HepG2 (cell line): ENCODE measurements around the gene RHOT2. TPM values are rescaled to one million over a fixed set of nuclear protein-coding genes. Genes with fewer than 3 reads are reported as not detected.

Experiments
- ATAC-seq: fragments of 200-7000 bp; cut with Tn5 transposase; 3 replicates; pipeline ENCODE4 v1.9.1; 2020; ENCODE audit warnings: mild to moderate bottlenecking, moderate library complexity
- BruUV-seq: library from RNA; stranded (reverse); fragments of 400-500 nt; replicated peaks from 2 replicates; lab custom pipeline; 2021; lab: Mats Ljungman, UMichigan
- CTCF ChIA-PET: fragments of 300-600 bp; formaldehyde crosslinking; extraction: SDS; loops from one replicate; lab custom pipeline; 2021; ENCODE audit warnings: low total read pairs, inconsistent platforms, low intra/inter-chr PET ratio; lab: Yijun Ruan, JAX
- POLR2A ChIA-PET: fragments of 350-600 bp; sonication (Branson Sonifier 250); formaldehyde crosslinking; loops from one replicate; lab custom pipeline; 2020; ENCODE audit warnings: antibody characterized with exemption, inconsistent platforms; lab: Yijun Ruan, JAX
- DNase-seq: peaks from one replicate; pipeline ENCODE4 v3.0.0-alpha.2; 2015; ENCODE audit warnings: low spot score
- FAIRE-seq: peaks from 3 replicates; lab custom pipeline; 2011; peaks lifted over from hg19 to GRCh38; lab: Jason Lieb, UNC
- H2AFZ ChIP-seq: one replicate; pipeline ENCODE4 v1.6.1; 2011; ENCODE audit warnings: low read length, inconsistent platforms
- H3K27ac ChIP-seq: fragments of 300-600 bp; 3 replicates; pipeline ENCODE4 v1.8.0; 2011; ENCODE audit warnings: mixed run types, mild to moderate bottlenecking, mixed read lengths, low read length, inconsistent platforms; ENCODE audit not compliant: insufficient read depth; ENCODE audit errors: extremely low read length
- H3K27me3 ChIP-seq, 2 experiments: fragments of 200-600 bp in 1 of 2; 2 replicates in 1 of 2; 3 replicates in 1 of 2; pipeline versions ENCODE4 v1.6.0 to v1.8.0; 2011; ENCODE audit warnings: low read length in 2 of 2, mild to moderate bottlenecking in 2 of 2, moderate library complexity in 2 of 2, inconsistent platforms in 1 of 2; ENCODE audit not compliant: insufficient read depth in 2 of 2, control insufficient read depth in 1 of 2
- H3K36me3 ChIP-seq, 2 experiments: fragments of 200-600 bp in 1 of 2; replicated peaks in 1 of 2; 2 replicates in 1 of 2; 3 replicates in 1 of 2; pipeline versions ENCODE4 v1.5.1 to v1.8.0; 2011; ENCODE audit warnings: low read length in 2 of 2, inconsistent platforms in 1 of 2; ENCODE audit not compliant: insufficient read depth in 2 of 2, control insufficient read depth in 1 of 2
- H3K4me1 ChIP-seq: 2 replicates; pipeline ENCODE4 v1.5.1; 2012; ENCODE audit warnings: low read length, inconsistent platforms; ENCODE audit not compliant: insufficient read depth
- H3K4me2 ChIP-seq: 2 replicates; pipeline ENCODE4 v1.6.0; 2011; ENCODE audit warnings: low read depth, low read length, inconsistent platforms
- H3K4me3 ChIP-seq, 3 experiments: fragments of 200-600 bp in 1 of 3; sonication (generic), shearing (Covaris generic) in 1 of 3; replicated peaks in 1 of 3; 2 replicates each; pipeline ENCODE4 v1.5.1; 2011 to 2016; ENCODE audit warnings: low read length in 3 of 3, inconsistent platforms in 2 of 3, low read depth in 2 of 3, mild to moderate bottlenecking in 2 of 3, control low read depth in 1 of 3, mixed read lengths in 1 of 3; ENCODE audit not compliant: insufficient read depth in 1 of 3
- H3K79me2 ChIP-seq: one replicate; pipeline ENCODE4 v1.6.1; 2011; ENCODE audit warnings: low read length, inconsistent platforms; ENCODE audit not compliant: insufficient read depth
- H3K9ac ChIP-seq: 2 replicates; pipeline ENCODE4 v1.6.0; 2011; ENCODE audit warnings: mild to moderate bottlenecking, low read depth, low read length, inconsistent platforms; ENCODE audit not compliant: insufficient read depth
- H3K9me3 ChIP-seq: 2 replicates; pipeline ENCODE4 v1.5.1; 2012; ENCODE audit warnings: mild to moderate bottlenecking, low read length
- H4K20me1 ChIP-seq: 2 replicates; pipeline ENCODE4 v1.6.0; 2011; ENCODE audit warnings: inconsistent platforms, mild to moderate bottlenecking, low read length, moderate library complexity; ENCODE audit not compliant: insufficient read depth
- GABPA ChIP-seq, 2 experiments: IDR thresholded peaks; 2 replicates each; pipeline ENCODE4 v1.6.1; 2011 to 2016; ENCODE audit warnings: low read depth in 2 of 2, low read length in 1 of 2, missing biosample characterization in 1 of 2, missing genetic modification characterization in 1 of 2
- HMG20A ChIP-seq: IDR thresholded peaks from 2 replicates; pipeline ENCODE4 v1.6.1; 2016; ENCODE audit warnings: borderline replicate concordance
- NR2F1 ChIP-seq, 2 experiments: fragments of 450-650 bp in 1 of 2; formaldehyde crosslinking in 1 of 2; IDR thresholded peaks; 2 replicates each; pipeline versions ENCODE4 v1.5.0 to v1.6.1; 2016 to 2020; ENCODE audit warnings: mild to moderate bottlenecking in 1 of 2, missing compliant biosample characterization in 1 of 2, missing genetic modification reagents in 1 of 2, moderate library complexity in 1 of 2
- NR2F2 ChIP-seq: IDR thresholded peaks from 2 replicates; pipeline ENCODE4 v1.6.1; 2012; ENCODE audit warnings: low read depth, inconsistent platforms, borderline replicate concordance
- RARA ChIP-seq: IDR thresholded peaks from 2 replicates; pipeline ENCODE4 v1.6.1; 2016; ENCODE audit warnings: missing genetic modification reagents, missing compliant biosample characterization
- SAP130 ChIP-seq: IDR thresholded peaks from 2 replicates; pipeline ENCODE4 v1.6.1; 2016; ENCODE audit warnings: low read depth
- SOX6 ChIP-seq, 2 experiments: fragments of 450-650 bp in 1 of 2; sonication (generic) in 1 of 2; formaldehyde crosslinking in 1 of 2; IDR thresholded peaks; 2 replicates each; pipeline versions ENCODE4 v1.4.0 to v1.6.1; 2017 to 2020; ENCODE audit warnings: antibody characterized with exemption in 1 of 2, mild to moderate bottlenecking in 1 of 2, missing genetic modification reagents in 1 of 2
- SYNCRIP ChIP-seq: fragments of 200-400 bp; formaldehyde crosslinking; IDR thresholded peaks from 2 replicates; pipeline ENCODE4 v1.6.1; 2018; ENCODE audit warnings: mild to moderate bottlenecking, low read depth, low read length; ENCODE audit not compliant: insufficient read depth
- TEAD3 ChIP-seq: optimal IDR thresholded peaks from 2 replicates; pipeline ENCODE3; 2016; ENCODE audit warnings: borderline replicate concordance
- YEATS2 ChIP-seq: sonication (generic); formaldehyde crosslinking; IDR thresholded peaks from 2 replicates; pipeline ENCODE4 v1.4.0; 2020; ENCODE audit warnings: missing genetic modification reagents, borderline replicate concordance
- ZBTB38 ChIP-seq: sonication (generic); formaldehyde crosslinking; IDR thresholded peaks from 2 replicates; pipeline ENCODE4 v1.5.1; 2020; ENCODE audit warnings: mild to moderate bottlenecking, missing genetic modification reagents
- ZBTB42 ChIP-seq: sonication (generic); formaldehyde crosslinking; IDR thresholded peaks from 2 replicates; pipeline ENCODE4 v1.5.0; 2020; ENCODE audit warnings: mild to moderate bottlenecking, missing genetic modification reagents
- ZFP36L2 ChIP-seq: sonication (generic); formaldehyde crosslinking; IDR thresholded peaks from 2 replicates; pipeline ENCODE4 v1.4.0; 2020; ENCODE audit warnings: missing genetic modification reagents
- ZNF496 ChIP-seq: sonication (generic); formaldehyde crosslinking; IDR thresholded peaks from 2 replicates; pipeline ENCODE4 v1.8.1; 2023; ENCODE audit warnings: mild to moderate bottlenecking, moderate library complexity, missing genetic modification reagents; ENCODE audit not compliant: insufficient replicate concordance
- WGBS: methylation state at CpG from one replicate; pipeline ENCODE4 v1.1.6; 2017; ENCODE audit warnings: low lambda C conversion rate; 5-methylcytosine and 5-hydroxymethylcytosine counted together
- in situ Hi-C: cut with HindIII; loops from 2 replicates; pipeline ENCODE4 v1.10.0; 2017; ENCODE audit warnings: low pct_unique_long_range_greater_than_20kb; ENCODE audit not compliant: extremely low pct_ligation_motif_present
- intact Hi-C: fragments of 100-400 bp; cut with micrococcal nuclease; formaldehyde crosslinking; loops from one replicate; pipeline ENCODE4 v1.10.0; 2022; ENCODE audit not compliant: unreplicated experiment
- polyA plus RNA-seq, 8 experiments: library from polyadenylated mRNA; depleted of rRNA in 3 of 8; stranded (reverse) in 7 of 8; unstranded in 1 of 8; fragments of >200 nt; fragmentation: Illumina TruSeq in 4 of 8; extraction: Trizol in 4 of 8; gene quantifications; 2 replicates each; pipeline versions ENCODE4 v1.2.1 to v1.2.3, GENCODE V29; 2011 to 2016; ENCODE audit warnings: low read depth in 4 of 8, missing spikeins in 1 of 8, mixed read lengths in 1 of 8; ENCODE audit not compliant: insufficient read depth in 1 of 8
- total RNA-seq, 5 experiments: library from RNA; depleted of rRNA; stranded (reverse); fragments of >200 nt; fragmentation: Illumina TruSeq; extraction: Trizol; gene quantifications; 2 replicates each; pipeline ENCODE4 v1.2.3, GENCODE V29; 2016; ENCODE audit warnings: low read depth in 1 of 5
- TF ChIP-seq, protein P1 (sequence below): sonication (generic); formaldehyde crosslinking; IDR thresholded peaks from 2 replicates; pipeline ENCODE4 v1.4.0; 2020; ENCODE audit warnings: missing genetic modification reagents, mild to moderate bottlenecking, borderline replicate concordance
- TF ChIP-seq, protein P2 (sequence below): IDR thresholded peaks from 2 replicates; pipeline ENCODE4 v1.6.1; 2016; ENCODE audit warnings: missing genetic modification reagents, missing compliant biosample characterization
- TF ChIP-seq, protein P3 (sequence below): sonication (generic); formaldehyde crosslinking; IDR thresholded peaks from 2 replicates; pipeline ENCODE4 v1.9.0; 2022; ENCODE audit warnings: low read depth, missing genetic modification reagents

Gene RHOT2
- total and polyA plus RNA-seq, 2 of the 13 experiments (the other 11 are each of a cell fraction or from before 2014, with no cell fraction given), result 63.6 to 76.9 TPM

DNA sequence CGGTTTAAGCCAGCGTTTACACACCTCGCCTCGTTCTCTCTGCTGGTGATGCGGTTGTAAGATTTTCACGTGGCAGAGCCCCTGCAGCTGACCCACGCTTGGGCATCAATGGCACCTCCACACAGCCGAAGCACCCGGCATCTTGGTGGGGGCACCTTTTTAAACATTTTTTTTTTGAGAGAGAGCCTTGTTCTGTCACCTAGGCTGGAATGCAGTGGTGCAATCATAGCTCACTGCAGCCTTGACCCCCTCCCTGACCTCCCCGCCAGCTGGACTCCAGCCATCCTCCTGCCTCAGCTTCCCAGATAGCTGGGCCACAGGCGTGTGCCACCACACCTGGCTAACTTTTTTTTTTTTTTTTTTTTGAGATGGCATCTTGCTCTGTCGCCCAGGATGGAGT, 13.9 kb upstream of the RHOT2 start:
- peak; percentile 37 for FAIRE-seq
- peaks cover 38% of the 10 kb centered on the region for H3K4me1 ChIP-seq
- TF ChIP-seq, protein P1, sequence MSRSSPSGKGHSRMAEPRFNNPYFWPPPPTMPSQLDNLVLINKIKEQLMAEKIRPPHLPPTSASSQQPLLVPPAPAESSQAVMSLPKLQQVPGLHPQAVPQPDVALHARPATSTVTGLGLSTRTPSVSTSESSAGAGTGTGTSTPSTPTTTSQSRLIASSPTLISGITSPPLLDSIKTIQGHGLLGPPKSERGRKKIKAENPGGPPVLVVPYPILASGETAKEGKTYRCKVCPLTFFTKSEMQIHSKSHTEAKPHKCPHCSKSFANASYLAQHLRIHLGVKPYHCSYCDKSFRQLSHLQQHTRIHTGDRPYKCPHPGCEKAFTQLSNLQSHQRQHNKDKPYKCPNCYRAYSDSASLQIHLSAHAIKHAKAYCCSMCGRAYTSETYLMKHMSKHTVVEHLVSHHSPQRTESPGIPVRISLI, result peak; percentile 84
- peak; percentile 93 for TF ChIP-seq TEAD3 (CRISPR knock-in tag)
- TF ChIP-seq GABPA (IDR thresholded peaks at IDR 0.05; ENCODE audit: low read depth, low read length), result no peak
- TF ChIP-seq GABPA (CRISPR knock-in tag; IDR thresholded peaks at IDR 0.05; ENCODE audit: low read depth), result peak; percentile 44; the same call in 1 of the 2 replicates
- TF ChIP-seq RARA (CRISPR knock-in tag), result peak; percentile 88
- TF ChIP-seq SYNCRIP, result no peak
- TF ChIP-seq SOX6 (IDR thresholded peaks at IDR 0.05), result no peak
- TF ChIP-seq SOX6 (CRISPR knock-in tag; IDR thresholded peaks at IDR 0.05), result 0 out of 2 replicates have a peak, but pooled peaks have one; percentile 28
- TF ChIP-seq, protein P2, sequence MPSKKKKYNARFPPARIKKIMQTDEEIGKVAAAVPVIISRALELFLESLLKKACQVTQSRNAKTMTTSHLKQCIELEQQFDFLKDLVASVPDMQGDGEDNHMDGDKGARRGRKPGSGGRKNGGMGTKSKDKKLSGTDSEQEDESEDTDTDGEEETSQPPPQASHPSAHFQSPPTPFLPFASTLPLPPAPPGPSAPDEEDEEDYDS (CRISPR knock-in tag), result no peak
- peak; percentile 85 for TF ChIP-seq NR2F2
- TF ChIP-seq SAP130 (CRISPR knock-in tag), result peak; percentile 66
- TF ChIP-seq YEATS2, result peak; percentile 19; the same call in 1 of the 2 replicates
- TF ChIP-seq ZBTB38, result peak; percentile 44; the same call in 1 of the 2 replicates
- no peak for TF ChIP-seq ZFP36L2
- TF ChIP-seq HMG20A (CRISPR knock-in tag), result peak; percentile 19; the same call in 1 of the 2 replicates
- no peak for TF ChIP-seq ZBTB42 (CRISPR knock-in tag)
- TF ChIP-seq, protein P3, sequence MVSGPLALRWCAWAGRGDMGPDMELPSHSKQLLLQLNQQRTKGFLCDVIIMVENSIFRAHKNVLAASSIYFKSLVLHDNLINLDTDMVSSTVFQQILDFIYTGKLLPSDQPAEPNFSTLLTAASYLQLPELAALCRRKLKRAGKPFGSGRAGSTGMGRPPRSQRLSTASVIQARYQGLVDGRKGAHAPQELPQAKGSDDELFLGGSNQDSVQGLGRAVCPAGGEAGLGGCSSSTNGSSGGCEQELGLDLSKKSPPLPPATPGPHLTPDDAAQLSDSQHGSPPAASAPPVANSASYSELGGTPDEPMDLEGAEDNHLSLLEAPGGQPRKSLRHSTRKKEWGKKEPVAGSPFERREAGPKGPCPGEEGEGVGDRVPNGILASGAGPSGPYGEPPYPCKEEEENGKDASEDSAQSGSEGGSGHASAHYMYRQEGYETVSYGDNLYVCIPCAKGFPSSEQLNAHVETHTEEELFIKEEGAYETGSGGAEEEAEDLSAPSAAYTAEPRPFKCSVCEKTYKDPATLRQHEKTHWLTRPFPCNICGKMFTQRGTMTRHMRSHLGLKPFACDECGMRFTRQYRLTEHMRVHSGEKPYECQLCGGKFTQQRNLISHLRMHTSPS (CRISPR knock-in tag), result peak; percentile 32; the same call in 1 of the 2 replicates
- peak; percentile 89 to 92 for TF ChIP-seq NR2F1 (CRISPR knock-in tag; IDR thresholded peaks at IDR 0.05)
- TF ChIP-seq ZNF496 (CRISPR knock-in tag), result no peak

More for the DNA sequence above, 13.9 kb upstream of the RHOT2 start:
- H3K36me3 ChIP-seq, result peaks cover 2 to 3% of the 10 kb centered on the region in 2 experiments; a peak in 1 of 5 replicates
- ATAC-seq (no peak), DNase-seq (peak; percentile 45)
- CTCF ChIA-PET, result no interaction called here
- WGBS, result 53% methylated on average over 12 of the region's 12 CpGs
- H2AFZ ChIP-seq, result no peak overlapping the region
- no TSS peak for BruUV-seq
- no peak overlapping the region for H3K4me3 ChIP-seq
- H4K20me1 ChIP-seq, result no peaks in the 10 kb centered on the region
- H3K79me2 ChIP-seq, result peaks cover 4% of the 10 kb centered on the region
- intact Hi-C loops (no loop called here), in situ Hi-C loops (no loop called here)
- no peaks in the 10 kb centered on the region for H3K9me3 ChIP-seq
- 0 out of 2 replicates have a peak overlapping the region, but pooled peaks have one; percentile 19 for H3K4me2 ChIP-seq
- H3K27ac ChIP-seq, result peak overlapping the region; percentile 58
- POLR2A ChIA-PET, result interaction anchor here (0.6 to 1.1 kb wide), 2 partner anchors 13 to 25 kb away, joined by 3 to 4 read pairs; partner anchors contain the start of gene RHOT2
- no peak overlapping the region for H3K9ac ChIP-seq
- no peaks in the 10 kb centered on the region for H3K27me3 ChIP-seq
